Uterus (tissue), 4 donors: ENCODE results near the gene TPPP. TPM values are rescaled to one million over a fixed set of nuclear protein-coding genes. Genes with fewer than 3 reads are reported as not detected.
A peak's percentile ranks its signal among the peaks of the same experiment; 100 is the strongest.

Source experiments
- DNase-seq, 2 donors: peaks; one replicate each; pipeline ENCODE4 v3.0.0-alpha.2; 2019 to 2020
- H3K27ac ChIP-seq, 2 donors: fragments of 200-600 bp; sonication (generic); 1 replicate in 1 of 2; 2 replicates in 1 of 2; pipeline ENCODE4 v1.5.1; 2016 to 2018
- H3K27me3 ChIP-seq, 2 donors: fragments of 200-600 bp; sonication (generic); one replicate each; pipeline ENCODE4 v1.5.1; 2018 to 2019; ENCODE audit warnings: control low read depth in 1 of 2
- H3K36me3 ChIP-seq, 2 donors: fragments of 200-600 bp; sonication (generic); one replicate each; pipeline ENCODE4 v1.5.1; 2019; ENCODE audit warnings: control low read depth in 1 of 2
- H3K4me1 ChIP-seq, 2 donors: fragments of 200-600 bp; sonication (generic); one replicate each; pipeline ENCODE4 v1.5.1; 2018 to 2019; ENCODE audit warnings: control low read depth in 1 of 2
- H3K4me3 ChIP-seq, 2 donors: fragments of 200-600 bp; sonication (generic); 1 replicate in 1 of 2; 2 replicates in 1 of 2; pipeline ENCODE4 v1.5.1; 2018 to 2019; ENCODE audit warnings: mild to moderate bottlenecking in 1 of 2
- H3K9me3 ChIP-seq, 2 donors: fragments of 200-600 bp; sonication (generic); one replicate each; pipeline ENCODE4 v1.5.1; 2019; ENCODE audit warnings: control low read depth in 1 of 2
- POLR2A ChIP-seq, 2 donors: fragments of 450-650 bp; IDR thresholded peaks; one replicate each; pipeline ENCODE4 v1.6.1; 2016; ENCODE audit warnings: antibody characterized with exemption in 2 of 2, mild to moderate bottlenecking in 1 of 2, moderate library complexity in 1 of 2
- intact Hi-C: fragments of 100-400 bp; cut with DNase I; formaldehyde crosslinking; loops from one replicate; pipeline ENCODE4 v1.15.1; 2023; ENCODE audit warnings: low total_unique reads
- total RNA-seq, 4 donors: library from RNA; depleted of rRNA in 3 of 4; stranded (reverse); fragments of >200 nt in 3 of 4; gene quantifications; one replicate each; pipeline versions ENCODE4 v1.1.0 to v1.2.4, GENCODE V29; 2014 to 2023
- TF ChIP-seq, protein P1 (sequence below), 4 experiments: fragments of 200-600 bp in 2 of 4; fragments of 450-650 bp in 2 of 4; sonication (generic) in 2 of 4; IDR thresholded peaks; one replicate each; pipeline ENCODE4 v1.5.1; 2016 to 2019; ENCODE audit warnings: antibody characterized with exemption in 4 of 4, mild to moderate bottlenecking in 2 of 4, moderate library complexity in 1 of 4
- donor health status: DM: yes; HTN: yes; CAD: no.

The TPPP gene
- total RNA-seq, 4 donors from 2014 or later: 0.26 to 8.0 (median 1.0) TPM

DNA sequence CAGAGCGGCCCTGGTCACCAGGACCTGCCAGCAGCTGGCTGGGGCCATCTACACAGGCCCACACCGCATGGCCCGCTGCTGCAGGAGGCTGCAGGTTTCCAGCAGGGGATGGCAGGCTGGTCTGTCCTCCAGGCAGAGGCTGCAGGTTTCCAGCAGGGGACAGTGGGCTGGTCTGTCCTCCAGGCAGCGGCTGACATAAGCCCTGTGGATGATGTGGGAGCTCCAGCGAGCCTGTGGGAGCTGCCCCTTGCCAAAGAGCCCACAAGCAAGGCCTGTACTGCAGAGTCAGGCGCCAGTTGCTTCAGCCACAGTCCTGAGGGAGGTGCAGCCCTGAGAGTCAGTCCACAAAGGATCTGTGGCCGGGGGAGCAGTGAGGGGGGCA lies 18.5 kb downstream of the TPPP start:
- H3K27me3 ChIP-seq: no peaks in the 10 kb centered on the region
- H3K36me3 ChIP-seq: no peaks in the 10 kb centered on the region
- no peak for DNase-seq
- H3K27ac ChIP-seq: no peak overlapping the region
- intact Hi-C loops: loop anchor here (10.0 kb wide), 1 partner anchor 230 kb away; no protein-coding TSS in a partner anchor
- H3K9me3 ChIP-seq: no peaks in the 10 kb centered on the region
- TF ChIP-seq, protein P1, sequence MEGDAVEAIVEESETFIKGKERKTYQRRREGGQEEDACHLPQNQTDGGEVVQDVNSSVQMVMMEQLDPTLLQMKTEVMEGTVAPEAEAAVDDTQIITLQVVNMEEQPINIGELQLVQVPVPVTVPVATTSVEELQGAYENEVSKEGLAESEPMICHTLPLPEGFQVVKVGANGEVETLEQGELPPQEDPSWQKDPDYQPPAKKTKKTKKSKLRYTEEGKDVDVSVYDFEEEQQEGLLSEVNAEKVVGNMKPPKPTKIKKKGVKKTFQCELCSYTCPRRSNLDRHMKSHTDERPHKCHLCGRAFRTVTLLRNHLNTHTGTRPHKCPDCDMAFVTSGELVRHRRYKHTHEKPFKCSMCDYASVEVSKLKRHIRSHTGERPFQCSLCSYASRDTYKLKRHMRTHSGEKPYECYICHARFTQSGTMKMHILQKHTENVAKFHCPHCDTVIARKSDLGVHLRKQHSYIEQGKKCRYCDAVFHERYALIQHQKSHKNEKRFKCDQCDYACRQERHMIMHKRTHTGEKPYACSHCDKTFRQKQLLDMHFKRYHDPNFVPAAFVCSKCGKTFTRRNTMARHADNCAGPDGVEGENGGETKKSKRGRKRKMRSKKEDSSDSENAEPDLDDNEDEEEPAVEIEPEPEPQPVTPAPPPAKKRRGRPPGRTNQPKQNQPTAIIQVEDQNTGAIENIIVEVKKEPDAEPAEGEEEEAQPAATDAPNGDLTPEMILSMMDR (IDR thresholded peaks at IDR 0.05): no peak
- TF ChIP-seq POLR2A (IDR thresholded peaks at IDR 0.05): no peak
- H3K4me3 ChIP-seq: no peak overlapping the region
- peaks cover 0 to 24% of the 10 kb centered on the region in 2 donors for H3K4me1 ChIP-seq

DNA sequence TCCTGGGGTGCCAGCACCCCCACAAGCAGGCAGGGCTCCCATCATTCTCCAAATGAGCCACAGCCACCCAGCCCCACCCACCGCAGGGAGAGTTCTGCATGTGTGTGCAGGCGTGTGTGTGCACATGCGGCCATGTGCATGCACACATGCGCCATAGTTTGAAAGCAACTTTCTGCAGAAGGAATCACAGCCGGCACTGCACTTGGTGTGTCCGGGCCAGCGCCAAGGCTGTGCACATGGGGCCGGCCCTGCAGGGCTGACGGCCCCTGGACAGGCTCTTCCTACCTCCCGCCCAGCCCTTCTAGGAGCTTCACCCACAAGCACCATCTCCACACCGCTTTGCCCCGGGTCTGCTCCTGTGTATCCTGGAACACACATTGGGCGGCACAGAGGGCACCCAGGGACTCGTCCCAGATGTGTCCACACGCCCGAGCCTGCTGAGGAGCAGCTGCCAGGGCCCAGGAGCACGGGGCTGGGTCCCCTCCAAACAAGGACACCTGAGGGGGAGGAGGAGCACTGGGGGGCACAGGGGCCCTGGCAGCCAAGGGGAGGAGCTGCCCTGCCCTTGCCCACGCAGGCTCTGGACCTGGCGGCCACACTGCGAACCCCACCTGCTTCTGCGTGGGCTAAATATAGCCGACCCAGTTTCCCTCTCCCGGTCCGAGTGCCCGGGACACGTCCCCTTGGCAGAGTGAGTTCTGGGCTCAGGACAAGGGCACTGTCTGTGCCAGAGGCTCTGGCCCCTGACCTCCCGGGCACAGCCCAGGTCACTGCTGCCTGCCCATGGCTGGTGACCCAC lies 19.1 kb downstream of the TPPP start:
- DNase-seq: no peak
- no peaks in the 10 kb centered on the region for H3K36me3 ChIP-seq
- no peak overlapping the region for H3K4me3 ChIP-seq
- no peak overlapping the region for H3K27ac ChIP-seq
- H3K27me3 ChIP-seq: no peaks in the 10 kb centered on the region
- intact Hi-C loops: loop anchor here (10.0 kb wide), 1 partner anchor 231 kb away; no protein-coding TSS in a partner anchor
- no peaks in the 10 kb centered on the region for H3K9me3 ChIP-seq
- TF ChIP-seq, protein P1 (IDR thresholded peaks at IDR 0.05): no peak
- TF ChIP-seq POLR2A (IDR thresholded peaks at IDR 0.05): no peak
- peaks cover 0 to 24% of the 10 kb centered on the region in 2 donors for H3K4me1 ChIP-seq

DNA sequence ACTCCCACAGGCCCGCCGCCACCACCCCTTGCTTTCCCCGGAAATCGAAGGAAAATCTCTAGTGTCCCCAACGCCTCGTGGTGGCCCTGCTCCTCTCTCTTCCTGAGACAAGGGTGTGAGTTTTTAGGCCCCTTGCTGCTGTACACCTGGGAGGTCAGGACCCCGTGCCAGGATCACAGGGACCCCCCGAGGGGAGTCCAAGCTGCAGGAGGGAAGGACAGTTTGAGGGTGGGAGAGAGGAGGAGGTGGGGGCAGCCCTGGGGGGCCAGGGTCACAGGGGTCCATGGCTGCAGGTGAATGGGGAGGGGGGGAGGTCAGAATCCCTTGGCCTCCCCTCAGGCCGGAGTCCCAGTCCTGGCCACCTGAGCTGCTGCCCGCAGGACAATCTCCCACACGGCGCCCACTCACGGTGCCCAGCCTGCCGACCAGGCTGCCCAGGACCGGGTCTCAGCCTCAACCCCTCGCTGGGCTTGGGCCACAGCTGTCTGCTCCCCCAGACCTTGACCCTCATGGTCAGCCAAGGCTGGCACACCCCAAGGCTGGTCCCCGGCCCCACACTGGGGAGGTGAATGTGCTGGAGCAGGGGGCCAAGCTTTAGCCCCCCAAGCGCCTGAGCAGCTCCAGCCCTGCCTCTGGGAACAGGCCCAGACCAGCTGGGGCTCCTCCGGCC lies 19.9 kb downstream of the TPPP start:
- DNase-seq: no peak
- Histone ChIP-seq H3K27ac (no peak overlapping the region), H3K9me3 (no peaks in the 10 kb centered on the region), H3K36me3 (no peaks in the 10 kb centered on the region), H3K27me3 (no peaks in the 10 kb centered on the region), H3K4me1 (peaks cover 0 to 24% of the 10 kb centered on the region in 2 donors), H3K4me3 (peak overlapping the region in 1 of 2 donors; percentile 5)
- TF ChIP-seq, protein P1 (IDR thresholded peaks at IDR 0.05): no peak
- no peak for TF ChIP-seq POLR2A (IDR thresholded peaks at IDR 0.05)
- intact Hi-C loops: loop anchor here (10.0 kb wide), 1 partner anchor 232 kb away; no protein-coding TSS in a partner anchor

DNA sequence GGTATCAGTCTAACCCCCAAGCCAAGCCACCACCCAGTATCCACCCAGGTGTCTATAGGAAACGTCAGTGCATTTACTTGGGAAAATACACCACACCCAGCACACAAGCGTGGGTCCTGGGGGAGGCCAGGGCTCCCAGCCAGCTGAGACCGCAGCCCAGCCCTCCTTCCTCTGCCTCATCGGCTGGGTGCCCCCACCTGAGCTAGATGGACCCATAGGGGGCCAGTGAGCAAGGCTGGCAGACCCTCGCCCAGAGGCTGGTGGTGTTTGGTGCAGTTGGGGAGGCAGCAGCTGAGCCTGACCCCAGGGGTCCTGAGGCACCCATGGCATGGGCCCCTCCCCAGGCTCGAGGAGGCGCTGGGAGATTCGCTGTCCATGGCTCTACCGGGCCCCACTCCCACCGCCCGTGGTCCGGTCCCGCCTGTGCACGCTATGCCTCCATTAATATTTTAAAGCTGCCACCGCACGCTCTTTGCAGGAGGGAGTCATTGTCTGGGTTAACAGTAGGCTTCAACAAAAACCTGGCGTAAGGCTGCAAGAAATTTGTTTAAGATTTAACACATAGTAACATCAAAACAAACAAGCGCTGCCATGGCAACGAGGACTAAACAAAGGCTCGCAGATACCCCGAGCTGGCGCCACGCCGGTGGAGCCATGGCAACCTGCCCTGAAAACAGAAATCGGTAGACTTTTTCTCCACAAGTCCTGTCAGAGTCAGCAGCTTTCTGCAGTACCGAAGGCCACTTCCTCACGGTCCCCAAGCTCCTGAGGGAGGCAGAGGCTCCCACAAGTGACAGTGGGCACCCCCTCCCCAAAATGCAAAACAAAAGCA lies 20.6 kb downstream of the TPPP start:
- TF ChIP-seq, protein P1 (IDR thresholded peaks at IDR 0.05): no peak
- no peak overlapping the region for H3K27ac ChIP-seq
- peak overlapping the region in 1 of 2 donors; percentile 5 for H3K4me3 ChIP-seq

More for the DNA sequence above, 20.6 kb downstream of the TPPP start:
- H3K36me3 ChIP-seq: no peaks in the 10 kb centered on the region
- peaks cover 0 to 24% of the 10 kb centered on the region in 2 donors for H3K4me1 ChIP-seq
- peak; percentile 78 to 79 for DNase-seq
- no peaks in the 10 kb centered on the region for H3K9me3 ChIP-seq
- no peaks in the 10 kb centered on the region for H3K27me3 ChIP-seq
- intact Hi-C loops: loop anchor here (10.0 kb wide), 1 partner anchor 232 kb away; no protein-coding TSS in a partner anchor
